HG02623 (cell line): Measurements from ENCODE around the gene RPL18.

Source experiments
- ATAC-seq: cut with Tn5 transposase; IDR thresholded peaks from one replicate; pipeline ENCODE4 v1.9.1; 2021; ENCODE audit warnings: moderate library complexity; ENCODE audit not compliant: unreplicated experiment

RPL18 gene

DNA sequence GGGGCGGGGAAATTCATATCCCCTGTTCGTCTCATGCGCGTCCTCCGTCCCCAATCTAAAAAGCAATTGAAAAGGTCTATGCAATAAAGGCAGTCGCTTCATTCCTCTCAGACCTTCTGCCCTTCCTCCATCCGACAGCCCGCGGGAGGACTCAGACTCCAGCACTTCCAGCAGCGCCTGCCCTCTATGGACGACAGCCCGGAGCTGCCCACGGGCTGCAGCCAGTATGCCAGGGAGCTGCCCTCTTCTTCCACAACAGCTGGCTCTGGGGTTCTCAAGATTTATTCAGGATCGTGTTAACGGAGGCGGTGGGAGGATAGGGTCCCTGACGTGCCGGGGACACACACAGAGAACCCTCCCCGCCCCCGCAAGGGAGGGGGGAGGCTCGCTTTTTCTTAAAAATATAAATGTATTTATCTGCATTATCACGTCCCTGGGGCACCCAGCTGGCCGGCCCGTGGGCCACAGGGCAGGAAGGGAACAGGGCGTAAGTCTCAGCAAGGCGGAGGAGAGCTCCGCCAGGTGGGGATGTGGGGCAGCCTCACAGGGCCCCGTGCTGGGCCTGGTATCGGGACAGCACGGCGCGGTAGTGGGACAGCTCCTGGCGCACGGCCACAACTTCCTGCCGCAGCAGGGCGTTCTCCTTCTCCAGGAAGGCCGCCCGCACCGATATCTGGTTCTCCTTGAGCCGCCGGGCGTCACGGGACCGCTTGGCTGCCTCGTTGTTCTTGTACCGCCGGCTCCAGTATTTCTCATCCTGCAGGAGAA, 11.5 kb upstream of the RPL18 start:
- no peak for ATAC-seq

DNA sequence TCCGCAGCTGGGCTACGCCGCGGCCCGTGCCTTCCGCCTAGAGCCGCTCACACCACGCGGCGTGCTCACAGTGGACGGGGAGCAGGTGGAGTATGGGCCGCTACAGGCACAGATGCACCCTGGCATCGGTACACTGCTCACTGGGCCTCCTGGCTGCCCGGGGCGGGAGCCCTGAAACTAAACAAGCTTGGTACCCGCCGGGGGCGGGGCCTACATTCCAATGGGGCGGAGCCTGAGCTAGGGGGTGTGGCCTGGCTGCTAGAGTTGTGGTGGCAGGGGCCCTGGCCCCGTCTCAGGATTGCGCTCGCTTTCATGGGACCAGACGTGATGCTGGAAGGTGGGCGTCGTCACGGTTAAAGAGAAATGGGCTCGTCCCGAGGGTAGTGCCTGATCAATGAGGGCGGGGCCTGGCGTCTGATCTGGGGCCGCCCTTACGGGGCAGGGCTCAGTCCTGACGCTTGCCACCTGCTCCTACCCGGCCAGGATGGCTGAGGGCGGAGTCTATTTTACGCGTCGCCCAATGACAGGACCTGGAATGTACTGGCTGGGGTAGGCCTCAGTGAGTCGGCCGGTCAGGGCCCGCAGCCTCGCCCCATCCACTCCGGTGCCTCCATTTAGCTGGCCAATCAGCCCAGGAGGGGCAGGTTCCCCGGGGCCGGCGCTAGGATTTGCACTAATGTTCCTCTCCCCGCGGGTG, 10.8 kb upstream of the RPL18 start:
- no peak for ATAC-seq

DNA sequence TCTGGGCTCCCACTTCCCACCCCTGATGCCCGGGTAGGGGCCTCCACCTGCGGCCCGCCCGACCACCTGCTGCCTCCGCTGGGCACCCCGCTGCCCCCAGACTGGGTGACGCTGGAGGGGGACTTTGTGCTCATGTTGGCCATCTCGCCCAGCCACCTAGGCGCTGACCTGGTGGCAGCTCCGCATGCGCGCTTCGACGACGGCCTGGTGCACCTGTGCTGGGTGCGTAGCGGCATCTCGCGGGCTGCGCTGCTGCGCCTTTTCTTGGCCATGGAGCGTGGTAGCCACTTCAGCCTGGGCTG, 10.3 kb upstream of the RPL18 start:
- ATAC-seq, result no peak

DNA sequence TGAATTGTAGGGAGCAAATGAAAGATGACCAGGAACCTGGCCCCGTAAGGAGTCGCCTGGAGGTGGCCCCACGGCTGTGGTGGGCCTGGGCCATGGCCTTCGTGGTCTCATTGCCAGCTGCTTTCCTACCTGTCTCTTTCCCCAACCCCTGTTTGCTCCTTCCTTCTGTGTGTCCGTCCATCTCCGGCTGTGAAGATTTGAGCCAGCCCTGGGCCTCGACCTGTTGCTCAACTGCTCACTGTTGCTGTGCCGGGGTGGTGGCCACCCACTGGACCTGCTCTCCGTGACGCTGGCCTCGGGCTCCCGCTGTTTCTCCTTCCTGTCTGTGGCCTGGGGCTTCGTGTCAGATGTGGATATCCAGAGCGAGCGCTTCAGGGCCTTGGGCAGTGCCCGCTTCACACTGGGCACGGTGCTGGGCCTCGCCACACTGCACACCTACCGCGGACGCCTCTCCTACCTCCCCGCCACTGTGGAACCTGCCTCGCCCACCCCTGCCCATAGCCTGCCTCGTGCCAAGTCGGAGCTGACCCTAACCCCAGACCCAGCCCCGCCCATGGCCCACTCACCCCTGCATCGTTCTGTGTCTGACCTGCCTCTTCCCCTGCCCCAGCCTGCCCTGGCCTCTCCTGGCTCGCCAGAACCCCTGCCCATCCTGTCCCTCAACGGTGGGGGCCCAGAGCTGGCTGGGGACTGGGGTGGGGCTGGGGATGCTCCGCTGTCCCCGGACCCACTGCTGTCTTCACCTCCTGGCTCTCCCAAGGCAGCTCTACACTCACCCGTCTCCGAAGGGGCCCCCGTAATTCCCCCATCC, 9.7 kb upstream of the RPL18 start:
- no peak for ATAC-seq

DNA sequence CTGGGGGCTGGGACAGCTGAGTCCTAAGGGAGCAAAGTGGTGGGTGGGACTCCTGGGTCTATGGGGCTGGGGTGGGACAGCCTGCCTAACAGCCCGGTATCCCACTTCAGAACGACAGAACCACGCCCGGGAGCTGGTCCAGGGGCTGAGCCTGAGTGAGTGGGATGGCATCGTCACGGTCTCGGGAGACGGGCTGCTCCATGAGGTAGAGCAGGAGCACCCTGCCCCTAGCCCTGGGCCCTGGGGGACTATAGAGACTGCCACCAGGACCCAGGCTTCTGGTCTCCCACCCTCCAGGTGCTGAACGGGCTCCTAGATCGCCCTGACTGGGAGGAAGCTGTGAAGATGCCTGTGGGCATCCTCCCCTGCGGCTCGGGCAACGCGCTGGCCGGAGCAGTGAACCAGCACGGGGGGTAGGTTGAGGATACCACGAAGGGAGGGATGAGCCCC, 8.9 kb upstream of the RPL18 start:
- no peak for ATAC-seq

DNA sequence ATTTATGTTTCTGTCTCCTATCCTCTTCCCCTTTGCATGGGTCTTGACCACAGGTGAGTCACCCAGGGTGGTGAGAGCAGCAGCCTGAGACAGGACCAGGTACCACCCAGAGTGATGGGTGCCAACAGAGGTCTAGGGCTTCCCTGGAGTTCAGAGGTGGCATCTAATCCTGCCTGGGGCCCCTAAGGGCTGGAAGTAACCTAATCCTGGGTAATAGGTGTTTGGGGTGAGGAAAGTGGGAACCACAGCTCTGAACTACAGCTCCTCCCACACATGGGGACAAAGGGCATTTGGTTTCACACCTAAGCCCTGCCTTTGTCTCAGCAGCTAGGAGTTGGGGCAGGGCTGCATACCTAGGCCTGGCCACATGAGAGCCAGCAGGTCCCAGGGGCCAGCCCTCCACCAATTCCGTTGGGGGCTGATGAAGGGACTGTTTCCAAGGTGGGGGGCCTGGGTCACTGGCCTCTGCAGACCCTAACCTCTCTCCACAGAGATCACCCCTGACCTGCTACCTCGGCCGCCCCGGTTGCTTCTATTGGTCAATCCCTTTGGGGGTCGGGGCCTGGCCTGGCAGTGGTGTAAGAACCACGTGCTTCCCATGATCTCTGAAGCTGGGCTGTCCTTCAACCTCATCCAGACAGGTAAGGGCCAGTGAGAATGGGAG, 8.4 kb upstream of the RPL18 start:
- ATAC-seq, result no peak

DNA sequence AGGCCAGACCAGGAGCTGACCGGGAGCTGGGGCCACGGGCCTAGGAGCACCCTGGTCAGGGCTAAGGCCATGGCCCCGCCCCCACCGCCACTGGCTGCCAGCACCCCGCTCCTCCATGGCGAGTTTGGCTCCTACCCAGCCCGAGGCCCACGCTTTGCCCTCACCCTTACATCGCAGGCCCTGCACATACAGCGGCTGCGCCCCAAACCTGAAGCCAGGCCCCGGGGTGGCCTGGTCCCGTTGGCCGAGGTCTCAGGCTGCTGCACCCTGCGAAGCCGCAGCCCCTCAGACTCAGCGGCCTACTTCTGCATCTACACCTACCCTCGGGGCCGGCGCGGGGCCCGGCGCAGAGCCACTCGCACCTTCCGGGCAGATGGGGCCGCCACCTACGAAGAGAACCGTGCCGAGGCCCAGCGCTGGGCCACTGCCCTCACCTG, 6.9 kb upstream of the RPL18 start:
- no peak for ATAC-seq

DNA sequence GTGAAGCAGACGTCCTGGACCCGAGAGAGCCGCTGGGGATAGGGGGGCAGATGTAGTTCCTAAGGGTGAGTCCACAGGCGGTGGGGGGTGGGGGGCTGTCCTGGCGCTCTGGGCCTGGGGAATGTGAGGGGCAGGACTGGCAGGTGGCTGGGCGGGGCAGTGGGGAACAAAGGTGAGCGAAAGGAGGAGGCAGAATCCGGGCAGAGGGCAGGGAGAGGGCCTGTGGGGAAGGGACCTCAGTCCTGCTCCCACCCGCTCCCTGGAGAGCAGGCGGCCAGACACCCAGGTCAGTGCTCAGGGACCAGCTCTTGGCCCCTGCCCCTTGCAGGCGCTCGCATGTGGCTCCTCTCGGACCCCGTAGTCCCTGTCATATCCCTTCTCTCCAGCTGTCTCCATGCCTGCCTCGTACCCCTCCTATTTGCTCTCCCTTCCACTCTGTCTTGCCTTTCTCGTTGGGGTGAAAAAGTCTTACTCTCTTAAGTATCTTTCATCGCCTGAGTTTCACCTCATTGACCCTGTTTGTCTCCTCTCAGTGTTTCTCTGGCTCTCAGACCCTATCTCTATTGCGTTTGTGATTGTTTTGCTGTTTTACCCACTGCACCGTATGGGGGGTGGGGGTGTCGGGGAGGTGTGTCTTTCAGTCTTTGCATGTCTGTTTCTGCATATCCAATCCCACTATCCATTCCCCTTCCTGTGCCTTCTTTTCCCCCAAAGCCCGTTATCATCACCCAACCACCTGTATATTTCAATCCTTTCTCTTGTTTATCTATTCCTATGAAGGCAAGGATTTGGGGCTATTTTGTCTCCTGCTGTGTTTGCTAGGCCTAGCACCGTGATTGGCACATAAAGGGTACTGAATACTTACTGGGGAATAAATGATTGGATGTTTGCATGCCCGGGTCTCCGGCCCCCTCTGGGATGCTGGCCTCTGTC, 6.1 kb upstream of the RPL18 start:
- no peak for ATAC-seq

DNA sequence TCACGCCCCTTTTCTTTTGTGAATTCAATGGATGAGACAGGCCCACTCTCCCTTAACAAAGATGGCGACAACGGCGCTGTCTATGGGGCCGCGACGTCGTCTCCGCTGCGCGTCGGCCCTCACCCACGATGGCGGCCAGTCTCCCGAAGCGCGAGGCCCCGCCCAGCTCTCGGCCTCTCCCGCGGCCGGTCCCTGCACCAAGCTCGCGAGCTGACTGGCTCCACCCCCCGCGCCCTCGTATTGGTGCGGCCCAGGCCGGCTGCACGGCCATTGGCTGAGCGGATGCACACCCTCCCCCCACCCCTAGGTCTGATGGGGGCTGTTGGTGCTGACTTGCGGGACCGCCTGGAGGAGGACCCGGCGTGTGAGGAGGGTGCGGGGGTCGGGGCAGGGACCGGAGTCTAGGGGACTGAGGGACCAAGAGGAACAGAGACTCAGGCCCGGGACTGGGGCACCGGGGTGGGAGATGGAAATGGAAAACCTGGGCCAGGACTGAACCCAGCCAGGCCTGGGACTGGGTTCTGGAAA, 5.2 kb upstream of the RPL18 start:
- peak; percentile 61 for ATAC-seq

DNA sequence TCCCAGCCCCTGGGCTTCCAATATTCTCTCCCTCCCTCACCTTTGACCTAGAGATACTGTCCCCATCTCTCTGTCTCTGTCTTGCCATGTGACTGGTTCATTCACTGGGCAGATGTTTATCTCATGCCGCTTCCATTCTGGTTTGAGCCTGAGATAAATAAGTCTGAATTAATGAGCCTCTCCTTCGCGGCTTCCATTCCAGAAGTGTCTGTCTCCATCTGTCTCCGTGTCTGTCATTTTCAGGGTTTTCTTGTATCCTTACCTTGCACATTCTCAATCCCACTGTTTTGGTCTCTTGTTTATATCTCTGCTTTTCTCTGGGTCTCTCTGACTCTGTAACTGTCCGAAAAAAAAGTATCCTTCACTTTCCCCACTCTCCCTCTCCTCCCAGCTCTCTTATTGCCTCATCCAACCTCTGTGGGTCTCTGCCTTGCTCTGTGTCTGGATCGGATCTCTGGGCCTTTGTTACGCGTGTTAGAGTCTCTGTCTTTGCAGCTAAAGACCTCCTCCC, 4.6 kb upstream of the RPL18 start:
- ATAC-seq, result no peak

DNA sequence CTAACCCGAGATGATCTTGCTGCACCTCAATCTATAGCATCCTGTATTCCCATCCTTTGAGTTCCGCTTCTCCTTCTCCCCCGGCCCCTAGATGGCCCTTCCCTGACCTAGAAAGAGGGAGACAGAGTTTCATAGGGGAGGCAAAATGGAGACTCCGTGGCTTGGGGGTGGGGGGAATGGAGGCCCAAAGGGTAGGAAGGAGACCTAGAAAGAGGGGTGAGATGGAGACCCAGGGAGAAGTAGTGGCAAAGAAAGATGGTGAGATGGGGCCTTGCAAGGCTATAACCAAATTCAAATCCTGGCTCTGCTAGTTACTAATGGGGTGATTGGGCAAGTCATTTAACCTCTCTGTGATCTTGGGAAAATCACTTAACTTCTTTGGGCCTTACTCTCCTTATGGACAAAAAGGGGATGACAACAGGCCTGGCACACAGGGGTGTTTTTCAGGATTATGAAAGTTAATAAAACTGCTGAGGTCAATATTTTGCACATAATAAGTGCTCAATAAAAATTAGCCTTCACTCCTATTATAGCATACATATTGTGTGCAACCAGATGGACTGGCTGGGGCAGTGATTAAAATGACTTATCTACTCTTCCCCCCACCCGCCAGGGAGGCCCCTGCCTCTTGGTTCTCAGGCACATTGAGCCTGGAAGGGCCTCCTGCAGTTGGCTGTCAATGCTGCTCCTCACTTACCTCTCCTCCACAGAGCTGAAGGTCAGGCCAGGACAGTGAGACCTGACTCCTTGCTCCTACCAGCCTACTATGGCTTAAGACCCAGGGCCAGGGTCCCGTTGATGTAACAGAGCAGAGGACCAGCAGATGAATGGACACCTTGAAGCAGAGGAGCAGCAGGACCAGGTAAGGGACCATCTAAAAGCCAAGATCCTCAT, 961 bp upstream of the RPL18 start:
- no peak for ATAC-seq

DNA sequence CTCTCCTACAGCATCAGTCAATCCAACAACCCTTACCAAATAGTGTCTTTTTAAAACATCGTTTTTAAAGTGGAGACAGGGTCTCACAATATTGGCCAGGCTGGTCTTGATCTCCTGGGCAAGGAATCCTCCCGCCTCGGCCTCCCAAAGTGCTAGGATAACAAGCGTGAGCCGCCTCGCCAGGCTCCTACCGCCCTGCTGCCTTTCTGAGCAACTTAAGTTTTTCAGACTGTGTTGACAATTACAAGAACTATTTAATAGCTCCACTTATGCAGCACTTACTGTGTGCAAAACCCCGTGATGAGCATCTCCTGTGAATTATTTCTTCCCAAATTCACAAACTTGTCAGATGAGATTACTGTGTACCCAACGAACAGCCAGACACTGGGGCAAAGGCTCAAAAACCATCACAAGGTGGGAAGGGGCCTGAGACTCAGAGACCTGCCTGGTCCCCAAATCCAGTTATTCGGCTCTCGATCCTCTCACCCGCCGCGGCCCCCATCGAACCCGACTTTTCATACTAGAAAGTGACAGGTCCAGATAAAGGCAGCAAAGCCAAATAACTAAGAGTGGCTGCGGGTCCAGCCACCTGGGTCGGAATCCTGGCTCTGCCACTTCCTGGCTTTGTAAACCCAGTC, 581 bp downstream of the RPL18 start:
- no peak for ATAC-seq

DNA sequence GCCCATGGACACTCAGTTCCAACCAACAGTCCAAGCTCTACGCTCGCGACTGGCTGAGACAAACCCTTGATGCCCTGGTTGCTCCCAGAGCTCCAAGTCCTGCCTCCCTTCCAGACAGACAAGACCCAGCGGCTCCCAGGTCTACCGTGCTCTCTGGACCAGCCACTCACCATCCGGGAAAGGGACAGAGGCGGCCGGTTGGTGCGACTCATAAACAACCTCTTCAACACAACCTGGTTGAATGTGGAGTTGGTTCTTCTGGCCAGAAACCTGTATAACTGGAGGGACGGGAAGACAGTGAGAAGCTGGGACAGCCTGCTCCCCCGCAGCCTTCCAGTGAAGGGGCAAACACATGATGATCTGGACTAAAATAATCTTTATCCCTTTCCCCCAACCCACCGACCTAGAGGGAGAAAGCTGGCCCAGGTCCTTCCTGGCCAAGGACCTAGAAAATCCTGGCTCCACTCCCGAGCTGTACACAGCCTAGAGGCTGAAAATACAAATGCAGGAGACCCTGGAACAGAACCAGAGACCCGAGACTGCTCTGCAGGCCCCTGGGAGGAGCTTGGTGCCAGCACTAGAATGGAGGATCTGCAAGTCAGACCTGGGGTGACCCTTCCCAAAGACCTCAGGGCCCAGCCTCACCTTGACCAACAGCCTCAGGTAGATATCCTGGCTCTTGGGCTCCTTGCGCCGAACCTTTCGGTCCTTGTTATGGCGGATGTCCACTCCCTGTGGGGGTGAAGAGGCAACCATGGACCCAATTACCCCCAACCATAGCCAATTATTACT, 1.6 kb downstream of the RPL18 start:
- no peak for ATAC-seq

DNA sequence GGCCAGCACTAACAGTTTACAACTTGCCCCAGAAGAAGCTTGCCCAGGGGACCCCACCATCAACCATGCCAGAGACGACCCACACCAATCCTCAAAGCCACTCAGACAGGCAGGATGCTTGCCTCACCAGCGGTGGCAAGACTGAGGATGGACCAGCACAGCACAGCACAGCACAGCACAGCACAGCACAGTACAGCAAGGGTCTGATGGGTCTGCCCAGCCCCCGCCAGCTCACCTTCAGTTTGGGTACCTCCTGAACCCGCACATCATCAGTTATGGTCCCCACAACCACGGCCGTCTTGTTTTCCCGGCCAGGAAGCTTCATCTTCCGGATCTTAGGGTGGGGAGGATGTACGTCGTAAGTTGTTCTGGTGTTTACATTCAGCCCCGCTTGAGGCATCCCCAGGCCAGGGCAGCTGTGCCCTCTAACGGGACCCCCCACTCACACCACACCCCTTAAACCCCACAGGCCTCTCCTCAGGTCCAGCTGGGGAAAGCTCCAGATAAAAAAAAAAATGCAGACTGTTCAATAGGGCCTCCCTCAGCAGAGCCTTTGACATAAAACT, 2.4 kb downstream of the RPL18 start:
- ATAC-seq, result no peak

DNA sequence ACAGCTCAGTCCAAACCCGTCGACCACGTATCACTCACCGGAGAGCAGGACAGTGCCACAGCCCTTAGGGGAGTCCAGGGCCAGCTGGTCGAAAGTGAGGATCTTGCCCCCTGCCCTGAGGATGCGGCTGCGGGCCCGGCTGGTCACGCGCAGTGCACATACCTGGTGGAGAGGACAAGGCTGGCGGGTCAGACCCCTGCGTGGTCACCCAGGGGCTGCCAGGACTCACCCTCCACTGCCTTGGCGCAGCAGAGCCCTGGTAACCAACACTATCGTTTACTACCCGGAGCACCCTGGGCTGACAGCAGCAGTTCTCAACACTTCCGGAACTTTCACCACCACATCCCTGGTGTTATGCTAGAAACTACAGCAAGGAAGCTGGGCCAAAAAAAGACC, 2.9 kb downstream of the RPL18 start:
- ATAC-seq, result no peak

DNA sequence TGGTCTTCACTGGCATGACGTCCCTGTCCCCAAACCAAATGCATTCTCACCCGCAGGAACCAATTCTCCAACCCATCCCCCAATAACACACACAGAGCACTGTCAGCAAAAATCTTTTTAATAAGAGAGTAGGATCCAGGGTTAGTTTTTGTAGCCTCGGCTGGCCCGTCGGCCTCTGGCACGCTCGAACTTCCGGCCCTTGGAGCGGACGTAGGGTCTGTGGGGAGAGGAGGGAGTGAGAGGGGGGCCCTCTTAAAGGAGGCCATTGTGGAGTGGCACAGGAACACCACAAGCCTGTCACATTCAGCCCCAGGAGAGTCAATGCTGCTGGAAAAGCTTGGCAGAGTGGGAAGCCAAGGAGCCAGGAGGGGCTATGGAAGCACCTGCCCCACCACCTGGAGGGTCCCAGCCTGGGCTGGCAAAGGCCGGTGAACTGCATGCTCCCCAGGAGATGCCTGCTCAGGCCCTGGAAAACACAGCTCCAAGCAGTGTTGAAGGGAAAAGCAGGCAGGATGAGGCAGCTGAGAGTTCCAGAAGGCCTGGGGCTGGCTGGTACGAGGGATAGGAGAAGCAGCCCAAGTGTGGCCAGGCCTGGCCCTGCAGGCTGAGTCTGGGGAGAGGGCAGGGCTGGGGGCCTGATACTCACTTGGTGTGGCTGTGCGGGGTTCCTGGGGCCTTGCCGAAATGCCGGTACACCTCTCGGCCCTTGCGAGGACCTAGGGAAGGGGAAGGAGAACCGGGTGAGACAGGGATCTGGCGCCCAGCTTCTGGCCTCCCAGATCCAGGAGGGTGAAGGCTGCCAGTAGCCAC, 3.5 kb downstream of the RPL18 start:
- ATAC-seq, result no peak
